Glomerular endothelial cell (primary cell): ENCODE results near the gene SUMO3. TPM values are rescaled to one million over a fixed set of nuclear protein-coding genes. Genes with fewer than 3 reads are reported as not detected.

Experiments used
- DNase-seq: peaks from one replicate; pipeline ENCODE4 v3.0.0-alpha.2; 2011; ENCODE audit warnings: low read depth, low spot score; ENCODE audit errors: extremely low read depth
- total RNA-seq: library from RNA; depleted of rRNA; stranded (reverse); fragments of >200 nt; gene quantifications from 2 replicates; pipeline ENCODE4 v1.2.3, GENCODE V29; 2015

SUMO3 gene
- total RNA-seq, 1 donor from 2014 or later = 79.2 TPM

DNA sequence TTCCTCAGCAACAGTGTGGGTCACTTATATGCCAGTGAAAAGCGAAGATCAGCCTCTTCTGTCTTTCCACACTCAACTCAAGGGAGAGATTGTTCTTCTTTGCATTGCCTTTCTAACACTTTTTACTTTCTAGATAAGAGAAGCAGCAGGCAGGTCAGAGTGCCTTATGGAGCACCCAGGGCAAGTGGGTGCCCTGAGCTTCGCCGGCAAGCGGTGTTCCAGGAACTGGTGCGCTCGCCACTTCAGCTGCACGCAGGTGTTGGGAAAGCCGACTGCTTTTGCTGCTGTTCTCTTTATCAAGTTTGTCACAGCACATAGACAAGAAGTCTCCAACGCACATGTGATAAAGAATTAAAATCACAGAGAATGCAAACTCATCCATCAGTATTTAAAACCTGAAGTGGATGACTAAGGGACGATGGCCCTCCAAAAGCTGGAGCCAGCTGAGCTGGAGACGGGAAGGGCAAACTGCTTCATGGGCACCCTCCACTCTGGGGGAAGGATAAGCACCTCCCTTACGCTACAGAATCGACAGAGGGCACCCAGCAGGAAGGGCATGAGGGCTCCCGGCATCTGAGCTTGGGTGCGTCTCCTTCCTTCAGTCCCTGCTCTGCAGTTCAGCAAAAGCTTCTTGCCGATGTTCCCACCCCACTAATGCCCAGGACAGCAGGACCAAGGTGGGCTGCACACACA is 36.9 kb downstream of the SUMO3 start:
- DNase-seq = no peak

GRCh38 chr21:44780137-44780502 is 37.7 kb downstream of the SUMO3 start:
- DNase-seq = no peak

DNA sequence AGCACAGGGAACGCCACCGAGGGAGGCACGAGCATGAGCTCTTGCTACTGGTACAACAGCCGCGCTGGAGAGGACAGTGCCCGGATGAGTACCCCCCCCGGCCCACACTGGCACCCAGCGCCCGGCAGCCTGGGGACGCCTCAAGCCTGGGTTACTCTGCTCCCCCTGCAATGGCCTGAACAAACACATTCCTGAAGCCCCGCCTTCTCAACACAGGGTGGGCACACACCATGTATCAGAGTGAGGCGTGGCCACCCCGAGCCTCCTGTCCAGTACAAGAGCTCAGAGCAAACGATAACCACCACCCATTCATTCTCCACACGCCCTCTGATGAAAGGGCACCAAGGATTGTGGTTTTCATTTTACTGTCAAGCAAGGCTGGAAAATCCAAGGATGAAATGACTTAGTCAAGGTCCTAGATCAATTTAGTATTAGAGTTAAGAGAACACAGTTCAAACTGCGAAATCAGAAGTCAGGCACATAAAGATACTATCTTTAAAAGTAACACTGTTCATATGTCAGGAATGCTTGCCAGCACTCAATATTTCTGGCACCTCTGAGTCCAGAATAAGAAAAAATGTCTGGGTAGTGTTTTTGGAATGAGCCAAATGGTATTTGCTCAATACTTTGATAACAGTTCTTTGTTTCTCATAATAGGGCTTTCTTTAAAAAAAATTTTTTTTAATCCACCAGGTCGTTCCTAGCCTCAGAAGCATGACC is 38.3 kb downstream of the SUMO3 start:
- DNase-seq = no peak

DNA sequence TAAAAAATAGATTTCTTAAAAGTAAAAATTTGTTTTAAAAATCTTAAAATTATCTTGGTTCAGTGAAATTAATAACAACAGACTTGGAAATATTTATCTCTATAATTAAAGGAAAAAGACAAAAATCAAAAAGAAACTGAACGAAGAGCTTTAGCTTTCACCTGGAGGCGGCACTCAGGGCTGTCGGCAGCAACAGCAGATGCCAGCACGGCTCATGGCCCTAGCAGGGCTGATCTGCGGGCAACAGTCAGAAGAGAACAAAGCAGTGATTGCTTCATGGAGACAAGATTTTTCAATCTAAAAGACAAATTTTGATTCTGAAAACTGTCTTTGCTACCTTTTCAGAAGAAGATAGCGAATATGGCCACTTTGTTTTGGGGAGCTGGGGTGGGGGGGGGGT is 38.9 kb downstream of the SUMO3 start:
- DNase-seq = no peak

DNA sequence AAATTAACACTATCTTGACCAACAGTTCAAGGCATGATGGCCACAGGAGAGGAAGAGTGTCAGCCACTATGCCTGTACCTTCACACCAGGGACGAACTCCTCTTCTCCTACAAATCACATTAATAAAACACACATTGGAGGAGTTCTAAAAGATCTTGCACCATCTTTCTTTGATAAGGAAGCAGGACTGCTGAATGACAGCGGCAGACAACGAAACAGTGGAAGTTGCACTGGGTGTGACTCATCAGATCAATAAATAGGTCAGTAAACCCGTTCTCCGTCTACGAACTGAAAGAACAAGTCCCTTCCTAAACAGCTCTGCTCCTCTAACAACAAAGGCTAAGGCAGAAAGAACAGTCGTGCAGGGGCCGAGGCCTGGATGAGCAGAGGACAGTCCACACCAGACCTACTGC is 39.4 kb downstream of the SUMO3 start:
- no peak for DNase-seq

DNA sequence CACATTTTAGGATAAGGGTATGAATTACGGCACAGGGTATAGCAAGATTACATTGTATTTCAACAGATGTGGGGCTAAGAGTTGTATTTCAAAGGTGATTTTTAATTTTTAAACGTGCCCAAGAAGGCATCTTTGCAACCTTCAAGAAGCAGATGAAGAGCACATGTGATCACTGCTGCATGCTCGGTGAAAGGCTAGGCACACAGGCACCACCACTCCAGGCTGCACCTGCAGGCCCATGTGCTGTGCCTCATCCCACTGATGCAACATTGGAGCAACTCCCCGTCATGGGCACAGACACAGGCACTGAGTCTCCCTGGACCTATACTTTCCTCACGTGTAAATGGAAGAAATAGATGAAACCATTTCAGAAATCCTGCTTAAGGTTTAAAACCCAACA is 39.8 kb downstream of the SUMO3 start:
- no peak for DNase-seq

DNA sequence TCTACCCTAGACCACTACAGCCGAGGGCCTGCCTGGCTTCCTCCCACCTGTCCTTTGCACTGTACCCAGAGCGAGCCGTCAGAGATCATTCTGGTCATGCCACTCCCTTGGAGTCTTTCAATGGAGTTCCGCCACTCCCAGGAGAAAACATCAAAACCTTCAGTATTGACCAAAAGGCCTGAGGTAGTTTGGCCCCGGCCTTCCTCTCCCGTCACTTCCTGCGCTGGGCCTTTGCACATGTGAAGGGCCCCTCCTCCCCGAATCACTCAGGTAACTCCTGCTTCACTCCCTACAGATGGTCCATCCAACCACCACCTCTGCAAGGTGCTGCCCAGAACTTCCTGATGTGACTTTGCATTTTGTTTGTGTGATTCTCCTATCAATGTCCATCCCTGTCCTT is 42.9 kb downstream of the SUMO3 start:
- DNase-seq = no peak

GRCh38 chr21:44773291-44773932 is 44.5 kb downstream of the SUMO3 start:
- DNase-seq = no peak

DNA sequence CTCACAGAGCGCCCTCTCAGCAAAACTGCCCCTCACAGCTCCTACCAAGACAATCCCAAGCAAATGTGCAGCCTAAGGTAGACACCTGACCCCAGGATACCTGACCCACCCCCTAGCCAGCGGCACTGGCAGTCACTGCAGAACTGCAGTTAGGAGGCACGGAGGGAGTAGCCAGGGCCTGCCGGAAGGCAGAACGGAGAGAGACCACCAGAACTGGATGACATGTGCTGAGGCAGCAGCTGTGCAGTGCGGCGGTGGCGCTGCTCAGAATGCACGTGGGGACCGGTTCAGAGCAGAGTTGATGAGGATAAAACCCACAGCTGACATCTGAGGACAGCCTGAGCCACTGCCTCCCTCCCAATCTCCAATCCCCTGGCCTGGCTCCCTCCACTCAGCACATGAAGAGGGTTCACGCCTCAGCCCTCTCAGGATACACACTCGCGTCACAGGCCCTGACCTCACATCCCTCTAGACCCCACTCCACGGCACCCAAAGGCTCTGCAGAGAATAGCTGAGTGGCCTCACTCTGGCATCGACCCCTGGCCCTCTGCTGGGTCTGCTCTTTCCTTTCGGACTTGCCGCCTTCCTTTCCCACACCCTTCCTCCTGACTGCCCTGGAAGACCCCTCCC is 45.9 kb downstream of the SUMO3 start:
- DNase-seq = no peak

DNA sequence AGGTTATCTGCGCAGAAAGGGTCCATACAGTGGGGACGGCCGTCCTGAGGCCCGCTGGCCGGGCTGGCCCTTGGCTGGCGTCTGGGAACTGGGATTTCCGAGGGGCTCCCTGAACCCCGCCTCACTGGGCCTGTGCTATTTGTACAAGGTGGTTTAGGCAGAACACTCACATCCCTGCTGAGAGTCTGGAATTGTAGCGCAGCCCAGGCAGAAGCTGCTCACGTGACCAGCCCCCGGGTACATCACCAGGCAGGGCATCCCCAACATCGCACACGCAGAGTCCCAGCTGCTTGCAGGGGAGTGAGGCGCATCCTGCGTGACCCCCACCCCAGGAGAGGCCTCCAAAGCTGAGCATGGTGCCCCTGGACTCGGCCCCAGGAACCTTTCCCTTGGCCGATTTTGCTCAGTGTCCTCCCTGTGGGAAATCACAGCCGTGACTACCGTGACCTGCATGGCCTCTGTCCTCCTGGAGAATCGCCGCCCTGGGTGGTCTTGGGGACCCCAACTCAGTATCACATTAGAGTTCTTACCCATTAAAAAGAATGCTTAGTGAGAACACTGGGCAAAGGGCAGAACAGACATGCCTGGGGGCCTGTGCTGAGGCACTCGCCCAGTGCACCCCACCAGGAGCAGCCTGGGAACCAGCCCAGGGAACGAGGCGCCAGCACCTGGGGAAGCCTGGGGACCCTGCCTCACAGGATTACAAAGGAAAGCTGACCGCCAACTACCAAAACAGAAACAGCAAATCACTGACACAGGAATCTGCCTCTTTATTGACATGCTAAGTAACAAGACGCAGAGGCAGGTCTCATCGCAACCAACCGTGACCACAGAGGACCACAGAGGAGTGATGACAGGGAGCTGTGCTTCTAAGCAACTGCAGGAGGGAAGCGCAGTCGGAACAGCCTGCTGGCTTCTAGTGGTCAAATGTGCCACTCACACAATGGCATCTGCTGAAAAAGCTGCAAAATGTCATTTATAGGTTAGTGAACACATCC is 49.7 kb downstream of the SUMO3 start:
- no peak for DNase-seq

- no peak for DNase-seq
Measured at GRCh38 chr21:44766818-44767354, 51.0 kb downstream of the SUMO3 start.

GRCh38 chr21:44766014-44766817 is 51.6 kb downstream of the SUMO3 start:
- DNase-seq = no peak

DNA sequence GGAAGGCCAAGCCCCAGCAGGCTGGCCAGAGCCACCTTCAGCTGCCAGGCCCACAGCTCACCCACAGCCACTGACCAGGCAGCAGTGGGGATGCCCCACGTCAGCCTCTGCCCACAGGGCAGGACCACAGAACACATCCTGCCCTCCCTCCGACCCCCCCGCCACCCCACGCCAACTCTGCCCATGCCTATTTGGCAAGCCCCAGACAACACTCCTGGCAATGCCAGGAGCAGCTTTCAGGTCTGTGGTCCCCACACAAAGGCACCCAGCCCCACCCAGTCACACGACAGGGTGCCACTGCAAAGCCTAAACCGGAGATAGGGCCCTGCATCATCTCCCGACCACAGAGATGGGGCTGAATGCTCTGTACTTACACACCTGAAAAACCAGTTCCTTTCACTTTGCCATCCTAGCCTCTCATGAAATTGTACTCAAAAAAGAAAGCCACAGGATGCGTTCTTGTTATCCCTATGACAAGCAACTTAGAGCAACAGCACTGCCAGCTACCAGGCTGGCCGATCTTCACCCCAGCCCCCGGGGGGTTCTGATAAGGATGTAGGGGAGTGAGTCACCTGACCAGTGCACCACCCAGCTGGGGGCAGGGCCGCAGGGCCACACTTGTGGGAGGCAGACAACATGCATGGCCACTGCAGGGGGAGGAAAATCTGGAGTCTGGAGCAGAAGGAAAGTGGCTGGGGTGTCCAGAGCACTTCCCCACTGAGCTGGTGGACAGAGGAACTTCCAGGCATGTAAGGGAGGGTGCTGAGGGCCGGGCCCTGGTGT is 52.4 kb downstream of the SUMO3 start:
- DNase-seq = no peak

GRCh38 chr21:44764319-44765230 is 53.3 kb downstream of the SUMO3 start:
- no peak for DNase-seq

GRCh38 chr21:44763451-44764318 is 54.2 kb downstream of the SUMO3 start:
- no peak for DNase-seq

DNA sequence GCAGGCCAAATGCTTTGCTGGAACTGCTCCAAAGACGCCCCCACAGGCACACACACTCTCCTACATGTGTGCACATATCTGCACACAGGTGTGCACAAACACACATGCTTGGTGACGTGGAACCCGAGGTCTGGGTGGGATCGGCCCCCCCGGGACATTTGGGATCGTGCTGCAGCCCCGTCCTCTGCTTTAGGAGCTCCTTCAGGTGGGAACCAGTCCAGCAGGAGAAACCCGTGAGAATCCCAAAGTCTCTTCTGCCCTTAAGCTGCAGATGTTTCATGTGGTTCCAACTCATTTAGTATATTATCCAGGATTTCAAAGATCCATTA is 54.8 kb downstream of the SUMO3 start:
- DNase-seq = no peak
